22Rv1 (cell line): Measurements from ENCODE around the gene FGD2.
A peak's percentile ranks its signal among the peaks of the same experiment; 100 is the strongest.

Experiments
- H3K27ac ChIP-seq: fragments of 450-650 bp; 2 replicates; pipeline ENCODE4 v1.5.1; 2017
- CTCF ChIP-seq: fragments of 450-650 bp; IDR thresholded peaks from 2 replicates; pipeline ENCODE4 v1.5.1; 2017; ENCODE audit warnings: mild to moderate bottlenecking
- ZFX ChIP-seq: fragments of 450-650 bp; IDR thresholded peaks from 2 replicates; pipeline ENCODE4 v1.6.1; 2017; ENCODE audit warnings: antibody characterized with exemption, borderline replicate concordance

Gene FGD2, protein sequence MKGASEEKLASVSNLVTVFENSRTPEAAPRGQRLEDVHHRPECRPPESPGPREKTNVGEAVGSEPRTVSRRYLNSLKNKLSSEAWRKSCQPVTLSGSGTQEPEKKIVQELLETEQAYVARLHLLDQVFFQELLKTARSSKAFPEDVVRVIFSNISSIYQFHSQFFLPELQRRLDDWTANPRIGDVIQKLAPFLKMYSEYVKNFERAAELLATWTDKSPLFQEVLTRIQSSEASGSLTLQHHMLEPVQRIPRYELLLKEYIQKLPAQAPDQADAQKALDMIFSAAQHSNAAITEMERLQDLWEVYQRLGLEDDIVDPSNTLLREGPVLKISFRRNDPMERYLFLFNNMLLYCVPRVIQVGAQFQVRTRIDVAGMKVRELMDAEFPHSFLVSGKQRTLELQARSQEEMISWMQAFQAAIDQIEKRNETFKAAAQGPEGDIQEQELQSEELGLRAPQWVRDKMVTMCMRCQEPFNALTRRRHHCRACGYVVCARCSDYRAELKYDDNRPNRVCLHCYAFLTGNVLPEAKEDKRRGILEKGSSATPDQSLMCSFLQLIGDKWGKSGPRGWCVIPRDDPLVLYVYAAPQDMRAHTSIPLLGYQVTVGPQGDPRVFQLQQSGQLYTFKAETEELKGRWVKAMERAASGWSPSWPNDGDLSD

GRCh38 chr6:37005061-37005810, at the start of gene FGD2:
FGD2 (plus strand) TSS chr6:37005655; CDS start chr6:37005818, 163 bp downstream.
- no peak for TF ChIP-seq CTCF
- TF ChIP-seq ZFX: no peak
- H3K27ac ChIP-seq: no peak within 1 kb of the TSS

- no peak overlapping the region for H3K27ac ChIP-seq
- no peak for TF ChIP-seq ZFX
- TF ChIP-seq CTCF: no peak
Observed at GRCh38 chr6:36955671-36956445, 49.6 kb upstream of the FGD2 start.

GRCh38 chr6:36956446-36956820, 49.0 kb upstream of the FGD2 start:
- no peak for TF ChIP-seq ZFX
- no peak for TF ChIP-seq CTCF
- no peak overlapping the region for H3K27ac ChIP-seq

- H3K27ac ChIP-seq: no peak overlapping the region
- no peak for TF ChIP-seq ZFX
- TF ChIP-seq CTCF: no peak
Observed at GRCh38 chr6:36957773-36958271, 47.6 kb upstream of the FGD2 start.

DNA sequence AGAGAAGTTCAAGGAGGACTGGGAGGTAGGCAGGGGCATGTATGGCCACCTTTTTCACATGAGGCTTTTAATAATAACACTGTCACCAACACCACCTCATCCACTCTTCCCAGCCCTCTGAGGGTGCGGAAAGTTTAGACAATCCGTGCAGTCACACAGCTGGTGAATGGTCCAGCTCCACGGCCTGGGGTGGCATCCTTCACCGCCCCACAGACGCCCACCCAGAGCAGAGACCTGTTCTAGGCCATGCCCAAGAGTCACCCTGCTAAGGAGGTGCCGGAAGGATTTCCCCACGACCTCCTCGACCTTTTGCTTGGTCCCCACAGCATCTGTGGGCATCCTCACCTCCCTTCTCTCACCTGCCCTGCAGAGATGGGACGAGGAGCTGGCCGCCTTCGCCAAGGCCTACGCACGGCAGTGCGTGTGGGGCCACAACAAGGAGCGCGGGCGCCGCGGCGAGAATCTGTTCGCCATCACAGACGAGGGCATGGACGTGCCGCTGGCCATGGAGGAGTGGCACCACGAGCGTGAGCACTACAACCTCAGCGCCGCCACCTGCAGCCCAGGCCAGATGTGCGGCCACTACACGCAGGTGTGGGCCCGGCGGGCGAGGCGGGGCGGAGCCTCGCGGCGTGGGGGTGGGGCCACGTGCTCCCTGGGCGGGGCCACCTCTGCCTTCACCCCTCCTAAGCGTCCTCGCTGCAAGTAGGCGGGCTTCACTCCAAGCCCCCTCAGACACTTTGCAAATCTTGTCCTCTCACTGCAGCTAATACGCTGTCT, 46.5 kb upstream of the FGD2 start:
- TF ChIP-seq CTCF (peak; percentile 22), ZFX (no peak)
- no peak overlapping the region for H3K27ac ChIP-seq

- no peak for TF ChIP-seq CTCF
- TF ChIP-seq ZFX: no peak
- no peak overlapping the region for H3K27ac ChIP-seq
Observed at GRCh38 chr6:36959555-36960250, 45.8 kb upstream of the FGD2 start.
